GM12801 (cell line): ENCODE data around the gene CALML5.

Experiments
- CTCF ChIP-seq: IDR thresholded peaks from one replicate; pipeline ENCODE4 v1.5.1; 2011; ENCODE audit warnings: control low read depth; ENCODE audit not compliant: insufficient read length; ENCODE audit errors: extremely low read depth

Gene CALML5

GRCh38 chr10:5518143-5518542 lies 18.8 kb upstream of the CALML5 start:
- TF ChIP-seq CTCF, result no peak

- TF ChIP-seq CTCF, result no peak
These were observed 18.2 kb upstream of the CALML5 start for GRCh38 chr10:5517546-5517945.

GRCh38 chr10:5515948-5516761 lies 16.8 kb upstream of the CALML5 start:
- no peak for TF ChIP-seq CTCF

GRCh38 chr10:5514226-5514850 lies 15.0 kb upstream of the CALML5 start:
- no peak for TF ChIP-seq CTCF

GRCh38 chr10:5512881-5513612 lies 13.7 kb upstream of the CALML5 start:
- TF ChIP-seq CTCF, result no peak

GRCh38 chr10:5512331-5512730 lies 13.0 kb upstream of the CALML5 start:
- TF ChIP-seq CTCF, result no peak

- TF ChIP-seq CTCF, result no peak
These were observed 12.5 kb upstream of the CALML5 start for GRCh38 chr10:5511885-5512280.
